Peyer's patch (tissue), 4 donors: Measurements from ENCODE around the gene ADAMTSL3. TPM values are rescaled to one million over a fixed set of nuclear protein-coding genes. Genes with fewer than 3 reads are reported as not detected.

Source experiments
- DNase-seq, 3 donors: peaks; one replicate each; pipeline ENCODE4 v3.0.0-alpha.2; 2017 to 2019
- H3K27ac ChIP-seq, 4 donors: fragments of 200-600 bp; sonication (generic); one replicate each; pipeline ENCODE4 v1.5.1; 2016 to 2019
- H3K27me3 ChIP-seq, 2 donors: fragments of 200-600 bp; sonication (generic); one replicate each; pipeline ENCODE4 v1.5.1; 2019
- H3K36me3 ChIP-seq, 3 donors: fragments of 200-600 bp; sonication (generic); one replicate each; pipeline ENCODE4 v1.5.1; 2016 to 2019
- H3K4me1 ChIP-seq, 4 donors: fragments of 200-600 bp; sonication (generic); one replicate each; pipeline ENCODE4 v1.5.1; 2016 to 2019
- H3K4me3 ChIP-seq, 4 donors: fragments of 200-600 bp; sonication (generic); 1 replicate in 3 of 4; 2 replicates in 1 of 4; pipeline ENCODE4 v1.5.1; 2016 to 2019; ENCODE audit warnings: mild to moderate bottlenecking in 1 of 4
- H3K9me3 ChIP-seq, 4 donors: fragments of 200-600 bp; sonication (generic); one replicate each; pipeline ENCODE4 v1.5.1; 2016 to 2019; ENCODE audit warnings: mild to moderate bottlenecking in 1 of 4
- POLR2A ChIP-seq, 2 donors: fragments of 450-650 bp; IDR thresholded peaks; one replicate each; pipeline ENCODE4 v1.5.1; 2017; ENCODE audit warnings: antibody characterized with exemption in 2 of 2, mild to moderate bottlenecking in 2 of 2, moderate library complexity in 2 of 2
- total RNA-seq, 4 donors: library from RNA; depleted of rRNA; stranded (reverse); fragments of >200 nt; gene quantifications; one replicate each; pipeline ENCODE4 v1.1.0, GENCODE V29; 2016
- TF ChIP-seq, protein P1 (sequence below), 6 experiments: fragments of 450-650 bp in 4 of 6; fragments of 200-600 bp in 2 of 6; sonication (generic) in 1 of 6; IDR thresholded peaks; one replicate each; pipeline ENCODE4 v1.5.1; 2017 to 2019; ENCODE audit warnings: antibody characterized with exemption in 6 of 6, mild to moderate bottlenecking in 3 of 6, moderate library complexity in 1 of 6

Gene ADAMTSL3
- total RNA-seq, 4 donors from 2014 or later: 0.94 to 9.1 (median 2.8) TPM

DNA sequence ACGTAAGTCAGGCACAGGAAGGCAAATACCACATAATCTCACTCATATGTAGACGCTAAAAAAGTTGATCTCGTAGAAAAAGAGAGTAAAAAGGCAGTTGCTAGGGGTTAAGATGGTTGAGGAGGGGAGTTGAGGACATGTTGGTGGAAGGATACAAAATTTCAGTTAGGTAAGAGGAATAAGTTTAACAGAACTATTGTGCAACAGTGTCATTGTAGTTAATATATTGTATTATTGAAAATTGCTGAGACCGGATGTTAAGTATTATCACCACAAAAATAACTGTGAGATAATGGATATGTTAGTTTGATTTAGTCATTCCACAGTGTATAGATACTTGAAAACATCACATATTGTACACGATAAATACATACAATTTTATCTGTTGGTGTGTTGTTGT, 139.1 kb downstream of the ADAMTSL3 start:
- Histone ChIP-seq H3K9me3 (no peaks in the 10 kb centered on the region), H3K4me3 (no peak overlapping the region), H3K4me1 (no peaks in the 10 kb centered on the region), H3K36me3 (no peaks in the 10 kb centered on the region), H3K27ac (no peak overlapping the region), H3K27me3 (no peaks in the 10 kb centered on the region)
- no peak for TF ChIP-seq POLR2A (IDR thresholded peaks at IDR 0.05)
- TF ChIP-seq, protein P1, sequence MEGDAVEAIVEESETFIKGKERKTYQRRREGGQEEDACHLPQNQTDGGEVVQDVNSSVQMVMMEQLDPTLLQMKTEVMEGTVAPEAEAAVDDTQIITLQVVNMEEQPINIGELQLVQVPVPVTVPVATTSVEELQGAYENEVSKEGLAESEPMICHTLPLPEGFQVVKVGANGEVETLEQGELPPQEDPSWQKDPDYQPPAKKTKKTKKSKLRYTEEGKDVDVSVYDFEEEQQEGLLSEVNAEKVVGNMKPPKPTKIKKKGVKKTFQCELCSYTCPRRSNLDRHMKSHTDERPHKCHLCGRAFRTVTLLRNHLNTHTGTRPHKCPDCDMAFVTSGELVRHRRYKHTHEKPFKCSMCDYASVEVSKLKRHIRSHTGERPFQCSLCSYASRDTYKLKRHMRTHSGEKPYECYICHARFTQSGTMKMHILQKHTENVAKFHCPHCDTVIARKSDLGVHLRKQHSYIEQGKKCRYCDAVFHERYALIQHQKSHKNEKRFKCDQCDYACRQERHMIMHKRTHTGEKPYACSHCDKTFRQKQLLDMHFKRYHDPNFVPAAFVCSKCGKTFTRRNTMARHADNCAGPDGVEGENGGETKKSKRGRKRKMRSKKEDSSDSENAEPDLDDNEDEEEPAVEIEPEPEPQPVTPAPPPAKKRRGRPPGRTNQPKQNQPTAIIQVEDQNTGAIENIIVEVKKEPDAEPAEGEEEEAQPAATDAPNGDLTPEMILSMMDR (IDR thresholded peaks at IDR 0.05): no peak
- DNase-seq: no peak

DNA sequence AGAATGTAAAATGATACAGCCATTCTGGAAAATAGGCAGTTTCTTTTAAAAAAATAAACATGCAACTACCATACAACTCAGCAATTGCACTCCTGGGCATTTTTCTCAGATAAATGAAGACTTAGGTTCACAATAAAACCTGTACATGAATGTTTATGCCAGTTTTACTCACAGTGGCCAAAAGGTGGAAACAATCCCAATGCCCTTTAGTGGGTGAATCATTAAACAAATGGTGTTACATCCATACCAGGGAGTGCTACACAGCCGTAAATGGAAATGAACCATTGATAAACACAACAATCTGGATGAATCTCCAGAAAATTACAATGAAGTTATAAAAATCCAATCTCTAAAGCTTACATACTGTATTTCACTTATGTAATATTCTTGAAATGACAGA, 140.3 kb downstream of the ADAMTSL3 start:
- Histone ChIP-seq H3K4me1 (no peaks in the 10 kb centered on the region), H3K9me3 (no peaks in the 10 kb centered on the region), H3K27me3 (no peaks in the 10 kb centered on the region), H3K36me3 (no peaks in the 10 kb centered on the region), H3K4me3 (no peak overlapping the region), H3K27ac (no peak overlapping the region)
- no peak for TF ChIP-seq POLR2A (IDR thresholded peaks at IDR 0.05)
- TF ChIP-seq, protein P1 (IDR thresholded peaks at IDR 0.05): no peak
- DNase-seq: no peak

DNA sequence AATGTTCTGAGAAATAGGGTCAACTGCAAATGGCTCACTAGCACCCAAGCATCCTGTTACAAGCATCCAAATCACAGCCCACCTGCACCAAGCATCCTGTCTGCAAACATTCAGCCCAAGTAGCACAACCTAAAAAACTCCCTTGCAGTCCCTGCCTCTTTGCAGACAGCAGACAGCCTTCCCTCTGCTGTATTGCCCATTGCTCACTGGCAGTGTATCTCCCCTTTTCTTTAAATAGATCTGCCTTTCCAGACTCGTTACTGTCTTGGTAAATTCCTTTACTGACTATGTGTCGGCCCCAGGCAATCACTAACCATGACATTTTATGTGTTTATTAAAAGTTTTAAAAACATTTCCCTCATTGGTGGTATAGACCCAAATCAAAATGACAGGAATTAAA, 155.4 kb downstream of the ADAMTSL3 start:
- H3K9me3 ChIP-seq: no peaks in the 10 kb centered on the region
- H3K36me3 ChIP-seq: no peaks in the 10 kb centered on the region
- TF ChIP-seq, protein P1 (IDR thresholded peaks at IDR 0.05): no peak
- no peak for TF ChIP-seq POLR2A (IDR thresholded peaks at IDR 0.05)
- no peaks in the 10 kb centered on the region for H3K27me3 ChIP-seq
- H3K4me1 ChIP-seq: no peaks in the 10 kb centered on the region
- H3K27ac ChIP-seq: no peak overlapping the region
- DNase-seq: no peak
- no peak overlapping the region for H3K4me3 ChIP-seq

DNA sequence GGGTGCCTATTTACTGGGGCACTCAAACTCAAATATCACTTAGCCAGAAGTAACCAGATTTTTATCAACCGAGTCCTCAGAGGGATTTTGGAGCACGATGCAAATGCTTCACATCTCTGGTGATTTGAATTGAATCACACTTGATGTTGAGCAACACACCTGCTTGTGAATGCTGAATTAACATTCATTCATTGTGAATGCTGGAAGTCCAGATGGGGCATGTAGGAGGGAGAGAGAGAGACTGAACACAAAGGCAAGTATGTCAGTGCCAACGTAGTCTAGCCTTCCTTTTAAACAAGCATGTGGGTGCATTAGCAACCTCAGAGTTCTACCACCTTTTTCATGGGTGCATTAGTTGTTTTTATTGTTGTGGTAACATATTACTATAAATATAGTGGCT, 156.2 kb downstream of the ADAMTSL3 start:
- H3K9me3 ChIP-seq: no peaks in the 10 kb centered on the region
- no peak overlapping the region for H3K4me3 ChIP-seq
- H3K4me1 ChIP-seq: no peaks in the 10 kb centered on the region
- no peaks in the 10 kb centered on the region for H3K36me3 ChIP-seq
- H3K27ac ChIP-seq: no peak overlapping the region
- H3K27me3 ChIP-seq: no peaks in the 10 kb centered on the region
- no peak for TF ChIP-seq POLR2A (IDR thresholded peaks at IDR 0.05)
- TF ChIP-seq, protein P1 (IDR thresholded peaks at IDR 0.05): no peak
- DNase-seq: no peak

DNA sequence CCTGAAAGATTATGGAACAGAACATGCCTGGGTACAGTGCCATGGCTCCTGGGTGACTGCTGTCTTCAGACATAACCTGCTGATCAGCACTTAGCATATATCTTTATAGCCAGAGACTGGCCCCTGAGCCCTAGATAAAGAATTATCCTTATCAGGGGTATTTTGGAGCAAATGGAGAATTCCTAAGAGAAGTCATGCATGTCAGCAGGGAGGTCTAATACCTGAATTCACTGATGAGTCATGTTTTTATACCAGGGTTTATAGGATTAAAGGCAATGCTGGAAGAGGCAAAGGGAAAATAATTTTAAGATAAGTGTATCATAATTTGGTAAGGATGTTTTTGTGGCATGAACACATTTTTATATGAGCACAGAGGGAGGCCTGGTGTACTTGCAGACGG, 159.8 kb downstream of the ADAMTSL3 start:
- no peaks in the 10 kb centered on the region for H3K36me3 ChIP-seq
- no peaks in the 10 kb centered on the region for H3K4me1 ChIP-seq
- H3K27me3 ChIP-seq: no peaks in the 10 kb centered on the region
- no peak overlapping the region for H3K4me3 ChIP-seq
- TF ChIP-seq, protein P1 (IDR thresholded peaks at IDR 0.05): no peak
- TF ChIP-seq POLR2A (IDR thresholded peaks at IDR 0.05): no peak
- H3K27ac ChIP-seq: no peak overlapping the region
- no peak for DNase-seq
- H3K9me3 ChIP-seq: no peaks in the 10 kb centered on the region

DNA sequence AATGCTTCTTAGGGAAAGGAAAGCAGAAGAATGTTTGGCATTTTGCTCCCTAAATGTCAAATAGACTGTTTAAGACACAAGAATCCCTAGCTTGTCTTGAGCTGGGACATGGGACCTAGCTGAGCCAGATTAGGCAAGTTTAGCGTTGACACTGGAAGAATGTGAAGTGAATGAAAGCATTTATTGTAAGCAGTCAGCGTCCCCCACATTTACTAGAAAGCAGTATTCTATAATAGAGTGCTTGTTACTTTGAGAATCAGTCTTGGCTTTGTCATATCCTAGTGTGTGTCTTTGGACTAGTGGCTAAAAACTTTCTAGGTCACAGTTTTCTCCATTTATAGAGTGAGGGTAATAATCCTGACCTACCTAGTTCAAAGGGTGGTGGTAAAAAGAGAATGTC, 161.6 kb downstream of the ADAMTSL3 start:
- H3K4me1 ChIP-seq: no peaks in the 10 kb centered on the region
- no peak for DNase-seq

More for the DNA sequence above, 161.6 kb downstream of the ADAMTSL3 start:
- TF ChIP-seq, protein P1 (IDR thresholded peaks at IDR 0.05): no peak
- no peak for TF ChIP-seq POLR2A (IDR thresholded peaks at IDR 0.05)
- H3K4me3 ChIP-seq: no peak overlapping the region
- H3K9me3 ChIP-seq: no peaks in the 10 kb centered on the region
- H3K27me3 ChIP-seq: no peaks in the 10 kb centered on the region
- H3K36me3 ChIP-seq: no peaks in the 10 kb centered on the region
- H3K27ac ChIP-seq: no peak overlapping the region
